ENCODE data around the gene ROBO2.
A peak's percentile ranks its signal among the peaks of the same experiment; 100 is the strongest.

ROBO2 gene

DNA sequence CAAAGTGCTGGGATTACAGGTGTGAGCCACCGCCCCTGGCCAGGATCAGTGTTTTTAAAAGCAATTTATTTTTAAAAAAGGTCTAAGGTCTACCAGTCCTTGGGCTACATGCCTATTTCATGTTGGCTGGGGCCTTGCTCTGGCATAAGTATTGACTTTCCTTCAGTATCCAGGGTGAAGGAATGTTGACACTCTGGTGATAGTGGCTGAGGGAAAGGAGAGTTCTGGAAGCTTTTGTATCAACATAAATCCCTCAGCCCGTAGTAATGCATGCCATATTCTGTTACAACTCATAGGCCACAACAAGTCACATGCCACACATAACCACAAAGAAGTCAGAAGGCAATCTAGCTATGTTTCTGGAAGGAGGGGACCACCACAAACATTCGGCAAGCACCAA lies 273.9 kb downstream of the ROBO2 start:
- no peak for TF ChIP-seq CTCF (conservative IDR thresholded peaks at IDR 0.05; ENCODE audit: low read length)
- H3K4me3 ChIP-seq (ENCODE audit: low read length), result no peak overlapping the region
- no peak for DNase-seq (ENCODE audit: low read depth)

GRCh38 chr3:77319711-77320110 lies 279.8 kb downstream of the ROBO2 start:
- TF ChIP-seq CTCF (conservative IDR thresholded peaks at IDR 0.05; ENCODE audit: low read length), result peak; percentile 35
- H3K4me3 ChIP-seq (ENCODE audit: low read length), result no peak overlapping the region
- DNase-seq (ENCODE audit: low read depth), result no peak

DNA sequence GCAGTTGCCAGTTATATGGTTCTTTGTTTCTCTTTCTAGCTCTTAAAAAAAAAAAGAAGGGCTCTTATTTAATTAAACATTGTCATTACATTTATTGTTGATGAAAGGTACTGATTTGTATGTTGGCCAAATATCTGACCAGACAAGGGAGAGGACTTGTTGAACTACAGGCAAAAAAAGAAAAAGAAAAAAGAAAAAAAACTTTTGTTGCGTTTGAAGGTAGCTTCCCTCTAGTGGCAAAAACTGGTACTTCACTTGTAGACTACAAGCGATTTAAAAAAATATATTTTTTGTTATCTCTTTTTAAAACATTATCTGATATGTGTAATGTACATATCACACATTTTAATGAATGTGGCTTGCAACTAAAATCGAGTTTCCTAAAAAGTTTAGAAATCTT lies 280.6 kb downstream of the ROBO2 start:
- H3K4me3 ChIP-seq (ENCODE audit: low read length), result no peak overlapping the region
- TF ChIP-seq CTCF (conservative IDR thresholded peaks at IDR 0.05; ENCODE audit: low read length), result peak; percentile 78
- peak; percentile 52 for DNase-seq (ENCODE audit: low read depth)

- DNase-seq (ENCODE audit: low read depth), result peak; percentile 45
- no peak overlapping the region for H3K4me3 ChIP-seq (ENCODE audit: low read length)
- TF ChIP-seq CTCF (conservative IDR thresholded peaks at IDR 0.05; ENCODE audit: low read length), result no peak
Observed at GRCh38 chr3:77321646-77322045, 281.7 kb downstream of the ROBO2 start.

- no peak for TF ChIP-seq CTCF (conservative IDR thresholded peaks at IDR 0.05; ENCODE audit: low read length)
- H3K4me3 ChIP-seq (ENCODE audit: low read length), result no peak overlapping the region
- DNase-seq (ENCODE audit: low read depth), result peak; percentile 52
Observed at GRCh38 chr3:77323626-77324025, 283.7 kb downstream of the ROBO2 start.

- no peak for TF ChIP-seq CTCF (conservative IDR thresholded peaks at IDR 0.05; ENCODE audit: low read length)
- peak; percentile 39 for DNase-seq (ENCODE audit: low read depth)
- H3K4me3 ChIP-seq (ENCODE audit: low read length), result no peak overlapping the region
Observed at GRCh38 chr3:77324105-77324504, 284.2 kb downstream of the ROBO2 start.

DNA sequence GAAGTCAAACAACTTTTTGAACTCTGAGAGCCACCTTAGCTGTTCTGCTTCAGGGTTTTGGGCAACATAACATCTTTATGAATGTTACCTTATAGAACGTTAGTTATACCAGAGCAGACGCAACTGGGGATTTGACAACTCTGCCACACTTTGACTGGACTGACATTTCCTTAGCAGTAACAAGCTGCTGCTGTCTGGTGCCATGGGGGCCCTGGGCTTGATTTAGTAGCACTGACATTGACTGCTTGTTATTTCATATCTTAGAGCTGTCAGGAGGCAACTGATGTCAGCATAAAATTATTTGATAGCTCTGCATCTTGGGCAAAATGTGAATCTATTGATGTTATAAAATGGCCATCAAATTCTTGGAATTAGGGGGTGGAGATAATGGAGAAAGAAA lies 285.4 kb downstream of the ROBO2 start:
- no peak overlapping the region for H3K4me3 ChIP-seq (ENCODE audit: low read length)
- no peak for TF ChIP-seq CTCF (conservative IDR thresholded peaks at IDR 0.05; ENCODE audit: low read length)
- no peak for DNase-seq (ENCODE audit: low read depth)

Data from AG10803 (cell line).